Measurements from ENCODE around the gene TM7SF2. TPM values are rescaled to one million over a fixed set of nuclear protein-coding genes. Genes with fewer than 3 reads are reported as not detected.

TM7SF2 gene
- total RNA-seq, 2 donors from 2014 or later = 97.9 to 108 TPM

GRCh38 chr11:65156926-65157325 is 45.3 kb downstream of the TM7SF2 start:
- TF ChIP-seq CTCF (conservative IDR thresholded peaks at IDR 0.05) = no peak
- no peak overlapping the region for H3K9ac ChIP-seq (ENCODE audit: extremely low read depth, low read length, poor library complexity, severe bottlenecking)
- no peaks in the 10 kb centered on the region for H3K9me3 ChIP-seq (ENCODE audit: control insufficient read depth, low read length)
- H3K36me3 ChIP-seq (ENCODE audit: control insufficient read depth, insufficient read depth, low read length) = no peaks in the 10 kb centered on the region
- H3K36me3 Mint-ChIP-seq (ENCODE audit: low read depth) = no peaks in the 10 kb centered on the region
- no peaks in the 10 kb centered on the region for H3K9me3 Mint-ChIP-seq
- H3K4me3 ChIP-seq (ENCODE audit: low read length) = no peak overlapping the region
- no peaks in the 10 kb centered on the region for H3K27me3 ChIP-seq (ENCODE audit: control insufficient read depth, insufficient read depth, low read length, poor library complexity, severe bottlenecking)
- H3K27me3 Mint-ChIP-seq (ENCODE audit: insufficient read depth) = peaks cover 10% of the 10 kb centered on the region
- no peaks in the 10 kb centered on the region for H3K4me1 Mint-ChIP-seq
- no peak overlapping the region for H3K4me3 Mint-ChIP-seq
- no peak overlapping the region for H3K27ac Mint-ChIP-seq
- 84 to 90% methylated on average over 3 of the region's 3 CpGs for WGBS, 2 experiments (ENCODE audit: insufficient coverage in 1 of 2, insufficient read length in 1 of 2)
- H3K27ac ChIP-seq (ENCODE audit: low read depth, low read length) = no peak overlapping the region
- H3K4me1 ChIP-seq (ENCODE audit: control insufficient read depth, insufficient read depth, low read length) = no peaks in the 10 kb centered on the region
- DNase-seq = no peak

GRCh38 chr11:65157336-65157735 is 45.7 kb downstream of the TM7SF2 start:
- 88 to 89% methylated on average over 2 to 3 of the region's 3 CpGs for WGBS, 2 experiments (ENCODE audit: insufficient coverage in 1 of 2, insufficient read length in 1 of 2)
- Histone ChIP-seq H3K4me1 (ENCODE audit: control insufficient read depth, insufficient read depth, low read length) (no peaks in the 10 kb centered on the region), H3K9me3 (ENCODE audit: control insufficient read depth, low read length) (no peaks in the 10 kb centered on the region), H3K36me3 (ENCODE audit: control insufficient read depth, insufficient read depth, low read length) (no peaks in the 10 kb centered on the region), H3K27ac (ENCODE audit: low read depth, low read length) (no peak overlapping the region), H3K9ac (ENCODE audit: extremely low read depth, low read length, poor library complexity, severe bottlenecking) (no peak overlapping the region), H3K27me3 (ENCODE audit: control insufficient read depth, insufficient read depth, low read length, poor library complexity, severe bottlenecking) (no peaks in the 10 kb centered on the region), H3K4me3 (ENCODE audit: low read length) (no peak overlapping the region)
- no peak overlapping the region for H3K4me3 Mint-ChIP-seq
- H3K9me3 Mint-ChIP-seq = no peaks in the 10 kb centered on the region
- H3K4me1 Mint-ChIP-seq = no peaks in the 10 kb centered on the region
- TF ChIP-seq CTCF (conservative IDR thresholded peaks at IDR 0.05) = no peak
- H3K36me3 Mint-ChIP-seq (ENCODE audit: low read depth) = no peaks in the 10 kb centered on the region
- H3K27ac Mint-ChIP-seq = no peak overlapping the region
- H3K27me3 Mint-ChIP-seq (ENCODE audit: insufficient read depth) = peaks cover 7% of the 10 kb centered on the region
- no peak for DNase-seq

DNA sequence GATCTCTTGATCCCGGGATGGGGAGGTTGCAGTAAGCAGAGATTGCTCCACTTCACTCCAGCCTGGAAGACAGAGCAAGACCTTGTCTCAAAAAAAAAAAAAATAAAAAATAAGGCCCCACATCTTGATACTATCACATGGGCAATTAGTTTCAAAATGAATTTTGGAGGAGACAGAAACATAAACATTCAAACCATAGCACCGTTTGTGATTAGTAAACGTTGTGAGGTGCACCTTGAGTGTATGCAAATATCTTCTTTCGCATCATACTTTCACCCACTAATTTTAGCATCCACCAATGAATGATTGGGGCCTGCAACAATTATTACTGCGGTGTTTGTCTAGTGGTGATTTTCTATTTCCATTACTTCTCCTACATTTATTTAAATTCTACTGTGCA is 47.3 kb downstream of the TM7SF2 start:
- Histone ChIP-seq H3K4me1 (ENCODE audit: control insufficient read depth, insufficient read depth, low read length) (no peaks in the 10 kb centered on the region), H3K4me3 (ENCODE audit: low read length) (no peak overlapping the region), H3K9ac (ENCODE audit: extremely low read depth, low read length, poor library complexity, severe bottlenecking) (no peak overlapping the region), H3K9me3 (ENCODE audit: control insufficient read depth, low read length) (no peaks in the 10 kb centered on the region), H3K36me3 (ENCODE audit: control insufficient read depth, insufficient read depth, low read length) (no peaks in the 10 kb centered on the region), H3K27ac (ENCODE audit: low read depth, low read length) (no peak overlapping the region), H3K27me3 (ENCODE audit: control insufficient read depth, insufficient read depth, low read length, poor library complexity, severe bottlenecking) (no peaks in the 10 kb centered on the region)
- H3K4me3 Mint-ChIP-seq = no peak overlapping the region
- no peaks in the 10 kb centered on the region for H3K9me3 Mint-ChIP-seq
- H3K36me3 Mint-ChIP-seq (ENCODE audit: low read depth) = no peaks in the 10 kb centered on the region
- WGBS, 2 experiments (ENCODE audit: insufficient coverage in 1 of 2, insufficient read length in 1 of 2) = 87 to 100% methylated on average over 1 to 5 of the region's 5 CpGs
- H3K27ac Mint-ChIP-seq = no peak overlapping the region
- TF ChIP-seq CTCF (conservative IDR thresholded peaks at IDR 0.05) = no peak
- no peaks in the 10 kb centered on the region for H3K27me3 Mint-ChIP-seq (ENCODE audit: insufficient read depth)
- DNase-seq = no peak
- H3K4me1 Mint-ChIP-seq = no peaks in the 10 kb centered on the region
